Fibroblast of mammary gland (primary cell): Measurements from ENCODE around the gene SLC17A4.

Experiments
- DNase-seq: peaks from one replicate; pipeline ENCODE4 v3.0.0-alpha.2; 2010; ENCODE audit warnings: low read depth
- H3K4me3 ChIP-seq: 2 replicates; pipeline ENCODE4 v1.5.1; 2011; ENCODE audit warnings: low read depth, mild to moderate bottlenecking, low read length, moderate library complexity; ENCODE audit not compliant: control insufficient read depth
- TF ChIP-seq, protein P1 (sequence below): conservative IDR thresholded peaks from 2 replicates; pipeline ENCODE4 v1.5.1; 2011; ENCODE audit warnings: low read depth, low read length, inconsistent platforms; ENCODE audit not compliant: control insufficient read depth, insufficient read depth

SLC17A4 gene

DNA sequence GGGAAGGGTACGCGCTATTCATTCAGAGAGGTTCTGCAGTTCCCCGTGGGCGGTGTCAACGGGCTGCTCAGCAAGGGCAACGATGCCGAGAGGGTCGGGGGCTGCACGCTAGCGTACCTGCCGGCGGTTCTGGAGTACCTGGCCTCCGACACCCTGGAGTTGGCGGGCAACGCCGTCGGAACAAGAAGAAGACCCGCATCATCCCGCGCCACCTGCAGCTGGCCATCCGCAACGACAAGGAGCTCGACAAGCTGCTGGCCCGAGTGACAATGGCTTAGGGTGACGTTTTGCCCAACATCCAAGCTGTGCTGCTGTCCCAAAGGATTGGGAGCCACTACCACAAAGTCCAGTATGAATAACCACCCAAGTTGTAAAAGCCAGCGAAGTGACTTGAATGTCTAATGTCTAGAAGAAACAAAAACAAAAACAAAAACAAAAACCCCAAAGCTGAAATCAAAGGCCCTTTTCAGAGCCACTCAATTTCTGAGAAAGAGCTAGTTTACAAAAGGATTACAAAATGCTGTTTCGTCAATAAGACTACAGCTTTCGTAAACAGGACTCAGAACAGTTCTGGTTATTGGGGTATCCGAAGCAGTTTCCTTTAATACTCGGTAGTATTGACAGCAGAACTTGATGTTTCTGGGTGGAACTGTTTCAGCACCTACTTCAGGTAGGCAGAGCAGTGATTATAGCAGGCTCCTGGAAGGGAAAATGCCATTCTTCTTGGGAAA lies 21.9 kb upstream of the SLC17A4 start:
- no peak overlapping the region for H3K4me3 ChIP-seq
- TF ChIP-seq, protein P1, sequence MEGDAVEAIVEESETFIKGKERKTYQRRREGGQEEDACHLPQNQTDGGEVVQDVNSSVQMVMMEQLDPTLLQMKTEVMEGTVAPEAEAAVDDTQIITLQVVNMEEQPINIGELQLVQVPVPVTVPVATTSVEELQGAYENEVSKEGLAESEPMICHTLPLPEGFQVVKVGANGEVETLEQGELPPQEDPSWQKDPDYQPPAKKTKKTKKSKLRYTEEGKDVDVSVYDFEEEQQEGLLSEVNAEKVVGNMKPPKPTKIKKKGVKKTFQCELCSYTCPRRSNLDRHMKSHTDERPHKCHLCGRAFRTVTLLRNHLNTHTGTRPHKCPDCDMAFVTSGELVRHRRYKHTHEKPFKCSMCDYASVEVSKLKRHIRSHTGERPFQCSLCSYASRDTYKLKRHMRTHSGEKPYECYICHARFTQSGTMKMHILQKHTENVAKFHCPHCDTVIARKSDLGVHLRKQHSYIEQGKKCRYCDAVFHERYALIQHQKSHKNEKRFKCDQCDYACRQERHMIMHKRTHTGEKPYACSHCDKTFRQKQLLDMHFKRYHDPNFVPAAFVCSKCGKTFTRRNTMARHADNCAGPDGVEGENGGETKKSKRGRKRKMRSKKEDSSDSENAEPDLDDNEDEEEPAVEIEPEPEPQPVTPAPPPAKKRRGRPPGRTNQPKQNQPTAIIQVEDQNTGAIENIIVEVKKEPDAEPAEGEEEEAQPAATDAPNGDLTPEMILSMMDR, result no peak
- no peak for DNase-seq

DNA sequence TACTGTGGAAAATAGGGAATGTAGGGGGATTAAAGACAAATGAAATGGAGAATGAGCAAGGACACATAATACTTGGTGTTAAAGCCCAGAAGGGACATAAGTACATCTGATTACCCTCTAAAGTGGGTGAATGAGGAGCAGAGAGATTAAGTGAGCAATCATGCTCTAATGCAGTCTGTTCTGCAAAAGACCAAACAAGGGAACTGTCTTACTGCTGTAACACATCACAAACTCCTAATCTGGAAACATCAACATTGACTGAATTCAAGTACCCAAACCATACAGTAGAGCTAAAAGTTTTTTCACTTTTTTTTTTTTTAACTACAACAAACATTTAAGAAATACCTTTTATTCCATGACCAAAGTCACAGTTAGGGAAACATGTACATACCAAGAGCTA lies 19.3 kb upstream of the SLC17A4 start:
- DNase-seq, result no peak
- TF ChIP-seq, protein P1, result no peak
- H3K4me3 ChIP-seq, result no peak overlapping the region

DNA sequence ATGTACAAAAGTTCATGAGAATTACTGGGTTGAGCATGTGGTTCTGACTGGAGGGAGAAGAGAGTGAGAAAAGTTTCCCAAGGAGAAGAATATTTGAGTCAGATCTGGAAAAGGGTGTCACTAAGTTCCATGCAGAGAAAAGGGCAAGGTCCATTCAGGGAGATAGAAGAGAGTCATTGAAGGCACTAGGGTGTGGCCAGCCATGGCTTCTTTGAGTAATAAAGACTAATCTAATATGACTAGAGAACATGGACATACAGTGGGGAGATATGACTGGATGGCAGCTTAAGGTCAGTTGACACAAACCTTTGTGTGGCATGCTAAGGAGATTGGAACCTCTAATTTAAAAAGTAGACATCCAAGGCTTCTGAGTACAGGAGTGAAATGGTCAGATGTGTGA lies 10.7 kb upstream of the SLC17A4 start:
- H3K4me3 ChIP-seq, result no peak overlapping the region
- no peak for DNase-seq
- TF ChIP-seq, protein P1, result no peak

DNA sequence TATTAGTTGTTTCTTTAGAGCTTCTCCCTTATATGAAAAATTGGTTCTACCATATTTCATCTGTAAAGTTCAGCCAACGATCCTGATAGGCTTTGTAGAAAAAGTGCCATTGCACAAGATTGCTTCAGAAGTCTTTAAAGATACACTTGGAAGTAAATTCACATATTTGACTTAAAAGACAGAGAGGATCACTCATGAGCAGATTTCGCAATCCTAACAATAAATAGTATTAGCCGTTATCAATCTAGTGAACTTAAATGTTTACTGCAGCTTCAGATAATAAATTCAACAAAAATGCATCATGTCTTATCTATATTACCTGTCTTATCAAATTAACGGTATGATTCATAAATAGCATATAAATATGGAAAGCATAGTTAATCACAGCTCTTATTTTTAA lies 8.7 kb upstream of the SLC17A4 start:
- TF ChIP-seq, protein P1, result no peak
- H3K4me3 ChIP-seq, result no peak overlapping the region
- DNase-seq, result no peak

DNA sequence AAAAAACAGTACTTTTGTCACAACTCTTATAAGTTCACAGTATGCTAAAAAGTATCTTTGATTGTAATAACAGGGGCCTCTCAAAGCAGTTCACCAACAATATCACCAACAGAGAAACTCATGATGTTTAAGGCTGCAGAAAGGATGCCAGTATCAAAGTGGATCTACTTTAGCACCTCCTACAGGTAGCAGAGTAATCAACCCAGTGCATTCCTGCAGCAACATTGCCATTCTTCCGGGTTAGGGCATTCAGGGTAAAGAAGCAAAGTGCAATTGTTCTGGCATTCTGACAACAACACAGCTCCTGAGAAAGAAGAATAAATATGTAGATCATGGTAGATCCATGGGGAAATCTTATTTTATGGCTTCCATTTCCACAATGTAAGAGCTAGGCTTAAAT lies 7.6 kb upstream of the SLC17A4 start:
- TF ChIP-seq, protein P1, result no peak
- DNase-seq, result no peak
- no peak overlapping the region for H3K4me3 ChIP-seq

DNA sequence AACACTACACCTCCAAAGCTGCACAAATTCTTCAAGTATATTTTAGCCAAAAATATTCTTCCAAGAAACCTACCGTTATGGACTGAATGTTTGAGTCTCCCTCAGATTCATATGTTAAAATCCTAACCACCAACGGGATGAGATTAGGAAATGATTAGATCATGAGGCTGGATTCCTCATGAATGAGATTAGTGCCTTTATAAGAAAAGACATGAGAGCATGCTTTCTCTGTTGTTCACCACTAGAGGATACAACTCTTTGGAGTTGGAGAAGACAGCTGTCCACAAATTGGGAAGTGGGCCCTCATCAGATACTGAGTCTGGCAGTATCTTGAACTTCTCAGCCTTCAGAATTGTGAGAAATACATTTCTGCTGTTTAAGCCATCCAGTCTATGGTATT lies 7.1 kb upstream of the SLC17A4 start:
- TF ChIP-seq, protein P1, result no peak

More for the DNA sequence above, 7.1 kb upstream of the SLC17A4 start:
- H3K4me3 ChIP-seq, result no peak overlapping the region
- no peak for DNase-seq
